DMS153 treated with DMSO at 0.1 percent for 48 hours (cell line): ENCODE results near the gene PALLD.

Experiments
- DNase-seq: peaks from one replicate; lab custom pipeline; 2025; ENCODE audit not compliant: unreplicated experiment; lab: John Stamatoyannopoulos, UW

Gene PALLD

GRCh38 chr4:168813890-168814289, 317.0 kb downstream of the PALLD start:
- no peak for DNase-seq

GRCh38 chr4:168815379-168816345, 318.8 kb downstream of the PALLD start:
- DNase-seq: no peak

DNA sequence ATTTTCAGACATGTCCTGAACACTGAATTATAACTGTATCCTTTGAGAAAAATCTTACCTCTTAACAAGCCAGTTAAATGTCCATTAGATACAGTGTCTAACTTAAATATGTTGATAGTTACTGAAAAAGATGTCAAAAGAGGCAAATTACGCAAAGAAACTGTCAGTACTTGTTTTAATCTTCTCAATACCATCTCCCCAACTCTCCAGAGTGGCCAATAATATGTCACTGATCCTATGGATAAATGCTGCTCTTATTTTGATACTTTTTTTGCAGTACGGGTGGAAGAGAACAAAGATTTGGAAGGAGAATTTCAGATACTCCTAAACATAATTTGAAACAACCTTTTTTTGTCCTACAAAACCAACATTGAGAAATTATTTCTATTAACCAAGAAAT, 320.5 kb downstream of the PALLD start:
- no peak for DNase-seq

DNA sequence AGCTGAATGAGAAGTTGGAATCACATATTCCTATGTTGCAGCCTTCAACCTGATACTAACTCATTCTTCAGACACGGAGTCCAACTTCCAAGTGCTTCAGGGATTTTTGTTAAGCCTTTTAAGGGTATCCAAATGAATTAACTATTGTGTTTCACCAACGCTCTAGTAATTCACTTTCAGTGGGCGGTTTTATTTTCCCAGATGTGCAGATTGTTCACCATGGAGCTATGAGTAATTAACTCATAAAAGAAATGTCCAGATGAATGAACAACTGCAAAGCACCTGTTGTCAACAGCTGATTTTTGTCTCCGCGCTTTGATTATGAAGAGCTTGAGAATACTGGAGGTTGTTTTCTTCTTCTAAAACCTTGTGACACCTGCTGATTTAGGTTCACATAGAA, 325.6 kb downstream of the PALLD start:
- DNase-seq: no peak

- no peak for DNase-seq
Observed at GRCh38 chr4:168825975-168826374, 329.1 kb downstream of the PALLD start.

DNA sequence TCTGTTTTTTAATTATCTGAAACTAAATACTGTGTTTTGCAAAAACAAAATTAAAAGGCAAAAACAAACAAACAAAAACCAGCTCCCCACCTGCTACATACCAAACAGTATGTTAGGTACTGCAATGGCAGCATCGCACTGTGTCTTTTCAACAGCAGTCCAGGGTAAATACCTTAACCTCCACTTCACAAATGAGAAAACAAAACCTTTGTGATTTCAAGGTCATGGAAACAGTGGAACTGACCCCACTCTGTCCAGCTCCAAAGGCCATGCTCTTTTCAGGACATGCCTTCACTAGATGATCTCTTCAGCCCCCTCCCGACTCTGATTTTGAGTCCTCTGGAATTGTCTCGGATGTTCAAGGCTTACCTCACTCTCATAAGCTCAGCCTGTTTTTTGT, 329.8 kb downstream of the PALLD start:
- no peak for DNase-seq

- no peak for DNase-seq
Observed at GRCh38 chr4:168830777-168831512, 334.1 kb downstream of the PALLD start.

GRCh38 chr4:168831585-168831918, 334.7 kb downstream of the PALLD start:
- DNase-seq: no peak

GRCh38 chr4:168831919-168832762, 335.3 kb downstream of the PALLD start:
- DNase-seq: no peak

DNA sequence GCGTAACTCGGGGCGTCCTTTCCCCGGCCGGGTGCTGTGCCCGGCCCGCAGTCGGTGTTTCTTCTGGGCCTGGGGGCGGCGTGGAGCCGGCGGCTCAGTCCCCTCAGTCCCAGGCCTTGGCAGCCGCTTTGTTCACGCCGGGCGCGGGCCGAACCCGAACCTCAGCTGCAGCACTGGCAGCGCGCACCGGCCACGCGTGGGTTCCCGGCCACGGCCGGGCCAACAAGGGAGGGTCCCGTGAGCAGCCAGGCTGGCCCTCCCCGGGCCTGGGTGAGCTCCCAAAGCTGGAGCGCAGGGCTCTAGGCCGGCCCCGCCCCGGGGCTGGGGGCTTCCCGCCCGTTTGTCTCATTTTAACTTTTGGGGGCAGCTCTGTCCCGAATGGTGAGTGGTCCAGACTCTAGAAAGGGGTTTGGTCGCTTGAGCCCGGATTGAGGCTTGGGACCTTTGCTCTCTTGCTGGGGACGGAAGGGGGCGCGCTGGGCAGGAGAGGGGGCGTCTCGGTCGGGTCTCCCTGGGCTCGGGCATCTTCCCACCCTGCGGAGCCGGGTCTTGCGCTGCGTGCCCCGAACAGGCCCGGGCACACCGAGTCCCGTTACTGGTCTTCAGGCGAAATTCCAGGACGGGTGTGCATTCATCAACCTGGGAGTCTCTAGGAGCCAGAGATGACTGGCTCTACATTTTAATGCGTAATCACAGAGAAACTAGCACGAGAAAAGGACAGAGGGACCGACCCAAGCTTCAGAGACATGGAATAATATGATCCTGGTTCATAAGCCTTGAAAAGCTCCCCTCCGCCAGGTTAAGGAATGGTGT, 336.1 kb downstream of the PALLD start:
- no peak for DNase-seq

GRCh38 chr4:168833881-168834280, 337.0 kb downstream of the PALLD start:
- no peak for DNase-seq

GRCh38 chr4:168835880-168836454, 339.1 kb downstream of the PALLD start:
- DNase-seq: no peak

GRCh38 chr4:168836490-168836889, 339.6 kb downstream of the PALLD start:
- DNase-seq: no peak

DNA sequence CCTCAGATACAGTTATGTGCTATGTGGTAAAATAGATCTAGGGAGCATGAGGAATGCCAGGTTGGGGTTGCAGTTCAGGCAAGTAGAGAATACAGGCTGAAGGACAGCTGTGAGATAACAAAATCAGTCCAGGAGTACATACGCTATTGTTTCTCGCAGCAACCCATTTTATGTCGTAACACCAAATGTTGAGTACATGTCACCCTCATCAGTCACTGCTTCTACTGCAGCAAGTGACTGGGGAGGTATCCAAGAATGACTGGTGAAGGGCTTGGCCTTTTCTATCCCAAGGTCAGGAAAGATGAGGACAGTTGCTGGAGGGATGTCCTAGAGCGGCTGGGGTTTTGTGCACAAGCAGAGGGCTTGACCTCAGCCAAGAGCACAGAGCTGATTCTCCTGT, 341.1 kb downstream of the PALLD start:
- DNase-seq: no peak

GRCh38 chr4:168839758-168840391, 343.0 kb downstream of the PALLD start:
- DNase-seq: no peak

- no peak for DNase-seq
Observed at GRCh38 chr4:168840392-168840763, 343.5 kb downstream of the PALLD start.

- no peak for DNase-seq
Observed at GRCh38 chr4:168841000-168841671, 344.3 kb downstream of the PALLD start.

DNA sequence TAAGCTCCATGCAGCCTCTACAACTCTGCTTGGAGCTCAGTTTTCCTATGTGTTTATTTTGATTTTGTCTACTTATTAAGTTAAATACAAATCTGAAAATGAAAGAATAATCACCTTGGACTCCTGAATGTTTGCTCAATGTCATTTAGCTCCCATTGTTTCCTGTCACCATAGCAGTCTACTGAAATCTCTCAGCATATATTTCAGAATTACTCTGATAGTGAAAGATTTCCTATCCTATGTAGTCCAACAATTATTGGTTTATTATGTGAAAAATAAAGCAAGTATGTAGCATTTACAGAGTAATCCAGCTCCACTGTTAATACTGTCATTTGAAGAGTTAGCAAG, 344.8 kb downstream of the PALLD start:
- DNase-seq: no peak

DNA sequence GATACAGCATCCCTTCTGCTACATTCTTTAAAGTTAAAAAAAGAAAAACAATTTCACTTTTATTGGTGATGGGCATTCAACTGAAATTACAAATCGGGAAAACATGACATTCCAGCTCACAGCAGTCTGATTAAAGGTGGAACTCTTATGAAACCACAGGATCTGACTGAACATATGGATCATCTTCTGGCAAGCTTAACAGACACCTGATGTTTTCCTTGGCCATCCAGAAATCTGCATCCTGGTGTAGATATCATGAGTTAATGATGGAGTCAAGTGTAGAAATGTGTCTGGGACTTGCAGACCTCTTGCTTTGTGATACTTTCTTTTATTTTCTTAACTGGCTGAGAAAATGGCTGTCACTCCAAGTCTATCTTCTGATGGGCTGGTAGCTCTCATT, 345.3 kb downstream of the PALLD start:
- no peak for DNase-seq
